Omental fat pad (tissue), 4 donors: ENCODE results near the gene TTC39B. TPM values are rescaled to one million over a fixed set of nuclear protein-coding genes. Genes with fewer than 3 reads are reported as not detected.
A peak's percentile ranks its signal among the peaks of the same experiment; 100 is the strongest.

Source experiments
- ATAC-seq: fragments of 150-250 bp; one replicate; pipeline ENCODE4 v1.9.1; 2016; ENCODE audit warnings: mild to moderate bottlenecking, moderate library complexity; ENCODE audit not compliant: low FRiP score
- DNase-seq: peaks from one replicate; pipeline ENCODE4 v3.0.0-alpha.2; 2019; ENCODE audit warnings: low spot score
- total RNA-seq, 4 donors: library from RNA; depleted of rRNA; stranded (reverse); fragments of >200 nt; gene quantifications; one replicate each; pipeline ENCODE4 v1.1.0, GENCODE V29; 2016
- TF ChIP-seq, protein P1 (sequence below), 3 donors: fragments of 450-650 bp; IDR thresholded peaks; one replicate each; pipeline ENCODE4 v1.5.1; 2016 to 2017; ENCODE audit warnings: antibody characterized with exemption in 3 of 3, mild to moderate bottlenecking in 3 of 3, moderate library complexity in 2 of 3

TTC39B gene
- total RNA-seq, 4 donors from 2014 or later: 3.7 to 12.6 (median 5.3) TPM

DNA sequence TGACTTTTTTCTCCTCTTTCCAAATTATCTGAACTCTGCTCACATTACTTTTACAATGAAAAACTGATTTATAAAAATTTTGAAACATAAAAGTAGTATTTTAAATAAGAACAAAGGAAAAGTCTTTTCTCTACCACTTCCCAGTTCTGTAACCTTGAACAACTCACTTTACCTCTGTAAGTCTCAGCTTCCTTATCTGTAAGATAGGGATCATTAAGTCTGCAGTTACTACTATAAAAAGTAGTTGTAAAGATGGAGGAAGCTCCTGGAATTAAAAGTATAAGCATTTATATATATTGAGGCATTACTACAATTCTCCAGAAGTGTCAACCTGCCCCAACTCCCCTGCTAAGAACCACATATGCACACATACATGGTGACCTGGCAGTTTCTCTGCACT, 88.0 kb downstream of the TTC39B start:
- ATAC-seq (no peak), DNase-seq (no peak)
- TF ChIP-seq, protein P1, sequence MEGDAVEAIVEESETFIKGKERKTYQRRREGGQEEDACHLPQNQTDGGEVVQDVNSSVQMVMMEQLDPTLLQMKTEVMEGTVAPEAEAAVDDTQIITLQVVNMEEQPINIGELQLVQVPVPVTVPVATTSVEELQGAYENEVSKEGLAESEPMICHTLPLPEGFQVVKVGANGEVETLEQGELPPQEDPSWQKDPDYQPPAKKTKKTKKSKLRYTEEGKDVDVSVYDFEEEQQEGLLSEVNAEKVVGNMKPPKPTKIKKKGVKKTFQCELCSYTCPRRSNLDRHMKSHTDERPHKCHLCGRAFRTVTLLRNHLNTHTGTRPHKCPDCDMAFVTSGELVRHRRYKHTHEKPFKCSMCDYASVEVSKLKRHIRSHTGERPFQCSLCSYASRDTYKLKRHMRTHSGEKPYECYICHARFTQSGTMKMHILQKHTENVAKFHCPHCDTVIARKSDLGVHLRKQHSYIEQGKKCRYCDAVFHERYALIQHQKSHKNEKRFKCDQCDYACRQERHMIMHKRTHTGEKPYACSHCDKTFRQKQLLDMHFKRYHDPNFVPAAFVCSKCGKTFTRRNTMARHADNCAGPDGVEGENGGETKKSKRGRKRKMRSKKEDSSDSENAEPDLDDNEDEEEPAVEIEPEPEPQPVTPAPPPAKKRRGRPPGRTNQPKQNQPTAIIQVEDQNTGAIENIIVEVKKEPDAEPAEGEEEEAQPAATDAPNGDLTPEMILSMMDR (IDR thresholded peaks at IDR 0.05): no peak

DNA sequence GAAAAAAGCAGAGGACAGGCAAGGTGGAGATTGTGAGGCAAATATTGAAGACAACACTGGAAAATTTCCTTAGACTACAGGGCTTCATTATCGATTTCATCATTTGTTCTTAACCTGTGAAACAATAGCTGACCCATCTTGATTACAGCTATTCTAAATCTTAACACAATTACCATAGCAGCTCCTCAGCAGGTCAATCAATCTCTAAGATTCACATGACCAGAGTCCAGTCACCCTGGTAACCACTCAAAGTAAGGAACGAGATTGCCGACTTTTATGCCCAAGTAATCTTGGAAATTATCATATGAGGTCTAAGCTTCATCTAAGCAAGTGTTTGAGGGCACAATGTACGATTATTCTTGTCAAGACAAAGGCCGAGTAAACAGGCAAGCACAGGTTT, 93.8 kb downstream of the TTC39B start:
- no peak for DNase-seq
- ATAC-seq: no peak
- TF ChIP-seq, protein P1 (IDR thresholded peaks at IDR 0.05): no peak

DNA sequence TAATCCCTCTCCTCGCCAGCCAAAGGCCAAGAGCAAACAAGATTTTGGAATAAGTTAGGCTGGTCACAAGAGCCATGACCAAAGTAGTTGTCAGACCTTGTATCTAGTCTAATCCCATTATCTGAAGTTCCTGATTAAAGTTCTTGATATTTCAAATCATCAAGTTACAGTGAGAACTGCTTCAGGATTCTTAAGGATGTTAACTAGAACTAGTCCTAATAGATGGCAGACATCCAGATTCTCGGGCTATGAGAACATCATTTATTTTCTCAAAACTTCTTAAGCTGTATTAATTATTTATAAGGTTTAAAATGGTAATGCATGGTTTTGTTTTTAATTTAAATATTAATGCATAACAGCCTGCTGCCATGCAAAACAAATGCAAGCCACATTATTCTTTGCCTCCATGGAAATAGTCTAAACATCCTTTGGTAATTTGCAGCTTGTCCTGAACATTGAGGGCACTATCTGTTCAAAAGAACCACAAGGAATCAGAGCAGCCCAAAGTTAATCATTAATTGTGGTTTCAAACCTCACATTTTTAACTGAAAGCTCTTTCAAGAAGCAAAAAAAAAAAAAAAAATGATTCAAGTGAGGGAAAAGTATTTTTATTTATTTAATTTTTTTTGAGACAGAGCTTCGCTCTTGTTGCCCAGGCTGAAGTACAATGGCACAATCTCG, 95.1 kb downstream of the TTC39B start:
- TF ChIP-seq, protein P1 (IDR thresholded peaks at IDR 0.05): no peak
- ATAC-seq (no peak), DNase-seq (no peak)

DNA sequence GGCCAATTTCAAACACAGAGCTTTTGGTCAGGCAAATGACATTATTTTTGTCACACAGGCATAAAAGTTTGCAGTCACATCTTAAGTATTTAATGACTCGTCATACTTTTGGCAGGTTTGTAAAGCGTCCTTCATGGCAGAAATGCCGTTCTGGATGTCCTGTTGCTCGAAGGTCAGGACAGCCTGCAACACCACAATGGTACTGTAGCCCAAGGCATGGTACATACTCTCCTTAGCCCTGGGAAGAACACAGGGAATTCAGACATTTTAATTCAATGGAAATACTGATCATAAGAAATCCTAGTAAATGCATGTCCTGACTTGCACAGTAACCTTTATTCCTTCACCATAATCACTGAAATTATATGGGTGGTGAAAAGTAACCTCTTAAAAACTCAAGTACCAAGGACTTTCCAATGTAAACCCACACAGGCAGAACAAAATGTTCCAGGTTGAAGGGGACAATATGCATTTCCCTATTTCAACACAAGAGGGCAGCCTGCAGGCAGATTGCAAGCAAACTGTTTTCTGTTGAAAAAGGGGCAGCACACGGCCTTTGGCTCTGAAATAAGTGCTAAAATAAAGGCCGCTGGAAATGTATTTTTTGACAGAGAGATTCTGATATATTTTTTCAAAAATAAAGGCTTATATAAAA, 95.7 kb downstream of the TTC39B start:
- TF ChIP-seq, protein P1 (IDR thresholded peaks at IDR 0.05): peak in 2 of 3 donors; percentile 7 to 70
- ATAC-seq: no peak
- DNase-seq: no peak

DNA sequence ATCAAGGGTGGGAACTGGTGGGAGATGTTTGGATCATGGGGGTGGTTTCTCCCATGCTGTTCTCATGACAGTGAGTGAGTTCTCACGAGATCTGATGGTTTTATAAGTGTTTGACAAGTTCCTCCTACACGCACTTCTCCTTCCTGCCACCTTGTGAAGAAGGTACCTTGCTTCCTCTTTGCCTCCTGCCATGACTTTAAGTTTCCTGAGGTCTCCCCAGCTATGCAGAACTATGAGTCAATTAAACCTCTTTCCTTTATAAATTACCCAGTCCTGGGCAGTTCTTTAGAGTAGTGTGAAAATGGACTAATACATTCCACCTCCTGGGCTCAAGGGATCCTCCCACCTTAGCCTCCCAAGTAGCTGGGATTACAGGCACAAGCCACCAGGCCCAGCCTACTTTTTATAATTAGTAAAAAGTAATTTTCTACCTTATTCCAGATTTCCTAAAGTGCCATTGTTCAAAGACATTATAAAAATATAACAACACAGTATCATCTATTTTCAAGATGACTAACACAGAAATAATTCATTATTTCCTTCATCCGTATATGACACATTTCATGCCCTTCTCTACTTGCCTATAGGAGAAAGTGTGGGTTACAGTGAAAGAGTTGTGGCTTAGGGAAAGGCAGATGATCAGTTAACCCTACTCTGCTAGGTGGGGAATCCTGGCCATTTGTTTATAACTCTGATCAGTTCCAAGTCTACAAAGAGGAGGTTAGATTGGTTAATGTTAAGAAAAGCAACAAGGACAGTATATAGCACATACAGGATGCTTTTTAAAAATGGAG, 99.9 kb downstream of the TTC39B start:
- DNase-seq: no peak
- ATAC-seq: no peak
- TF ChIP-seq, protein P1 (IDR thresholded peaks at IDR 0.05): no peak

DNA sequence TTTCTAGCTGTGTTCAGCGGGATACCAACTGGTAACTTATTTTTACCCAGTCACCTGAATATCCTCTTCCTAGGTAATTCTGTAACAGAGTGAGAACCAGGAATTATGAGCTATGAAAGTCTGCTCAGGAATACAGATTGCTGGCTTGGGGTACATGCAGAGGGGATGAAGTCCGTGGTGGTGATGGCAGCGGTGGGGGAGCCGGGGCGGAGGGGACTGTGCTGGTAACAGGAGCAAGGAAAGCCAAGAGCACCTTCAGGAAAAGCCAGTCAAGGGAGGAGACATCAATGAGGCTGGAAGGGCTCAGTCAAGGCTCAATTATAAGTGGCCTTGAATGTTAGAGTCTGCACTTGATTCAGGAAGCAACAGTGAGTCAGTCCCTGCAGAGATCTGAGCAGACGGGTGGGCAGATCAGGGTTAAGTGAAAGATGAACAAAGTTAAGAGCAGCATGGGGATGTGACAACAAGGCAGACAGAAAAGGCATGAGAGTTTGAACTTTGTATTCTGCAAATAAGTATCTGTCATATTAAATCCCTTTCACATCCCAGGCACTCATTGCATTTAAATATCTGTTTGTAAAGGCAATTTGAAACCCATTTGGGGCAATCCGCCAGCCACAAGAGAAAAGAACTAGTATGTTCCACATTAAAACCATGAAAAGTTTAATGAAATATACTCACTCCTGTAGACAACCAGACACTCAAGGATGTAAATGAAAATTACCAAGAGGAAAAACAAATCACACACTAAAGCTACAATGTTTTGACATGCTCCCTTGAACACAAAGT, 101.2 kb downstream of the TTC39B start:
- ATAC-seq (no peak), DNase-seq (no peak)
- TF ChIP-seq, protein P1 (IDR thresholded peaks at IDR 0.05): no peak
